HPDE6-E6E7 (cell line): ENCODE results near the gene LYSET.
"Not testable (repeated sequence)": the region's sequence is repeated elsewhere in the genome, so short reads cannot be mapped to it uniquely, and the experiment has no call there.

Experiments used
- DNase-seq: peaks from one replicate; pipeline ENCODE4 v3.0.0; 2011; ENCODE audit warnings: missing footprints; ENCODE audit errors: extremely low spot score

The LYSET gene

DNA sequence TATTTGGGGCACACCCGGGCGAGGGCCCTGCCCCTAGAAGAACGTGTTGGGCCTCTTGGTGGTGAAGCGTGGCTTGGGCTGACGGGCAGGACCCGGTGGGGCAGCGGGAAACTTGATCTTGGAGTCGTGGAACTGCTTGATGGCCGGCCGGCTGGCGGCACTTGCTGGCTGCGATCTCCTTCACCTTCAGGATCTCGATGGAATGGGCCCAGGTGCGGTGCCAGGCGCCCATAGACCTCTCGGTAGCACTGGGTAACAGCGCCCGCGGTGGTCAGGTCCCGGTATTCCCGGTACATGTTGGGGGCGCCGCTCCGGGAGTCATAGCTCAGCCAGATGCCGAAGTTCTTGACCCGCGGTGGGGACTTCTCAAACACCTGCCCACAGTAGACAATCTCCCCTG is 38.4 kb downstream of the LYSET start:
- DNase-seq, result no peak

DNA sequence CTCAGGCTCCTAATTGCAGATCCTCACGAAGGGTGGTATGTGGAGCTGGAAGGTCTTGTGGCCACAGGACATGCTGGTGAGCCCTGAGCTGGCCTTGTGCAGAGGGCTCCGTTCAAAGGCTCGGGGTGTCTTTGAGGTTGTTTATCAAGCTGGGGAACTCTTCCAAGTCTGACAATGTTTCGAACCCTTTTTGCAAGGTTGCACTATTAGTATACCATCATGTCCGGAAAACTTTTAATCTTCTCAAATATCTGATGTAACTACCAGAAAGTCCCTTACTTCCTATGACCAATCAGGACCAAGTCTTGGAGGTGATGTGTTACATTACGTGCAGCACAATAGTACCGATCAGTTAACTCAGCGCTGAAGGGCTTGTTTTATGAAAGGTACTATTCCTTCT is 43.4 kb downstream of the LYSET start:
- DNase-seq, result no peak

DNA sequence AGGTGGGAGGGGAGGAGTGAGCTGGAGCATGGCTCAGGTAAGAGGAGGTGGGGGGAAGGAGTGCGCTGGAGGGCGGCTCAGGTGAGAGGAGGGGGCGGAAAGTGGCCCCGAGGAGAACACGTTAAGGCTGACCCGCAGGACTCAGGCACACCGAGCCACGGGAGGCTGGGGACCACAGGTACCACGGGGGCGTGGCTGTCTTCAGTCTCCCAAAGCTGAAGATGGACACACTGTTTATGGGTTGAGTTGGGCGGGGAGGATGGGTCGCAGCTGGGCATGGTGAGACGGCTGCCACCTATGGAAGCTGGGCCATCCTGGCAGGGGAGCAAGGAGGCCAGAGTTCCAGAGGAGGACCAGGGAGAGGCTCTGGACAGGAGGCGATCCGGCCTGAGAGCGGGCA is 45.4 kb downstream of the LYSET start:
- no peak for DNase-seq

DNA sequence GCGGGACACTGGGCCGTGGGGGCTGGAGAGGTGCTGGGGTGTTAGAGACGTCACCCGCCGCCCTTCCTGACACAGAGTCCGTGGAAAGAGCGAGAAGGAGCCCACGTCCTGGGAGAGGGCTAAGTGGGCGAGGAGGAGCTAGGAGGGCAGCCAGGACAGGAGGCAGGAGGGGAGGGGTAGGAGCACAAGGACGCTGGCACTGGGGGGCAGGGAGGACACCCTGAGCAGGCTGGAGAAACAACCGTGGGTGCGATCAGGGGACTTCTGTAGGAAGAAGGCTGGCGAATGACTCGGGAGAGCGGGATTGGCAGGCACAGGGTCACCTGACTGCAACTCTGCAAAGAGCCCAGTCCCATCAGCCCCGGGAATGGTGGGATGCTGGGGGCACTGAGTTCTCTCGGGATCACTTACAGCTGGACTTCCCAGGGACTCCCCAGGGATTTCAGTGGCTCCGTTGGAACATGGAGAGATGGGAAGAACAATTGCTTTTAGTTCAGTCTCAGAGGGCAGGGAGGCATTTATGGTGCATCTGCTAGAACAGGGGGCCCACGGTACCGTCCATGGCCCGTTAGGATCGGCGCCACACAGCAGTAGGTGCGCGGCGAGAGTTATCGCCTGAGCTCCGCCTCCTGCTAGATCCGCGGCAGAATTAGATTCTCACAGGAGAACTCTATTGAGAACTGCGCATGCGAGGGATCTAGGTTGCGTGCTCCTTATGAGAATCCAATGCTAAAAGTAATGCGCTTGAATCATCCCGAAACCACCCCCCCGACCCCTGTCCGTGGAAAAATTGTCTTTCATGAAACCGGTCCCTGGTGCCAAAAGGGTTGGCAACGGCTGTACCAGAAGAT is 46.2 kb downstream of the LYSET start:
- DNase-seq, result no peak

DNA sequence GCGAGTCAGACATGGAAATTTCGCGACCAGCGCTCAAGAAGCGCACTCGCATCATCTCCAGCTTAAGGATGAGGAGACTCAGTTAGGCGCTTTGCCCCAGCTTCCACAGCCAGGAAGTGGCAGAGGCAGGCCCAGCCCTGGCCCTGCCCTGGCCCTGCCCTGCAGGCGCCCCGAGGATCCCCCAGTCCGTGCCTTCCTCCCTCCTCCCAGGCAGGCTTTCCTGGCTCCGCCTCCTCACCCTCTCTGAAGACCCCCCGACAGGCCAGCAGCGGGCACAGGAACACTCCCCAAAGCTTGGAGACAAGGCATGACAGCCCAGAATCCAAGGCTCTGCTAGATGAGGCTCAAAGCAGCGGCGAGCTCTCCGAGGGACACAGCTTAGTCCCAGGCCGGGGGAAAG is 47.0 kb downstream of the LYSET start:
- no peak for DNase-seq

DNA sequence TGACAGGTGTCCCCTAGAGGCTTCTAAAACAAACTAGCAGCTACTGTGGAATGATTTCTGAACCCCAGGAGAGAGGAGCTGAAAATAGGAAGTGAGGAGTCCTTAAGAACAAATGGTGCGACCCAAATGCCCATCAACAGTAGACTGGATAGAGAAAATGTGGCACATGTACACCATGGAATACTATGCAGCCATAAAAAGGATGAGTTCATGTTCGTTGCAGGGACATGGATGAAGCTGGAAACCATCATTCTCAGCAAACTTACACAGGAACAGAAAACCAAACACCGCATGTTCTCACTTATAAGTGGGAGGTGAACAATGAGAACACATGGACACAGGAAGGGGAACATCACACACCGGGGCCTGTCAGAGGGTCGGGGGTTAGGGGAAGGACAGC is 48.0 kb downstream of the LYSET start:
- not testable (repeated sequence) for DNase-seq

DNA sequence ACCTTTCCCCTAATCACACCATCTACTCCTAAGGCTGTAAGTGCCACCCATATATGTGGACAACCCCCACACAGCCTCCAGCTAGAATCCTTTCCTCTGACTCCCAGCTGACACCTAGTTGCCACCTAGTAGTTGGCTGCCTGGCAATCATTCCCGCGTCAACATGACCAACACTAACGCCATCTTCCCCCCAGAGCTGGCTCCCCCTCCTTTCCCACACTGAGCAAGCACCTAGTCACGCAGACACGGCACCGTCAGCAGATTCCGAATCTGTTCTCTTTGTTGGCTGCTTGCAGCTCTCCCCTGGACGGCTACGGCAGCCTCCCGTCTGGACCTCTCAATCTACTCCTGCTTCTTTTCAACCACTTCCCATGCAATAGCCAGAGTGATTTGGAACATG is 49.7 kb downstream of the LYSET start:
- peak; percentile 91 for DNase-seq
